ENCODE results near the gene TAC3.
"Not testable (repeated sequence)": the region's sequence is repeated elsewhere in the genome, so short reads cannot be mapped to it uniquely, and the experiment has no call there.

The TAC3 gene

GRCh38 chr12:57033431-57033830 lies 17.1 kb upstream of the TAC3 start:
- no peak for DNase-seq

- no peak for DNase-seq
Observed at GRCh38 chr12:57031789-57032188, 15.5 kb upstream of the TAC3 start.

GRCh38 chr12:57031138-57031725 lies 14.9 kb upstream of the TAC3 start:
- DNase-seq, result no peak

- no peak for DNase-seq
Observed at GRCh38 chr12:57029457-57029856, 13.1 kb upstream of the TAC3 start.

GRCh38 chr12:57027805-57028153 lies 11.4 kb upstream of the TAC3 start:
- DNase-seq, result no peak

- DNase-seq, result peak; percentile 67
Observed at GRCh38 chr12:57027011-57027804, 10.9 kb upstream of the TAC3 start.

- no peak for DNase-seq
Observed at GRCh38 chr12:57025196-57025595, 8.9 kb upstream of the TAC3 start.

- DNase-seq, result not testable (repeated sequence)
Observed at GRCh38 chr12:57022324-57022723, 6.0 kb upstream of the TAC3 start.

GRCh38 chr12:57019983-57020719 lies 3.8 kb upstream of the TAC3 start:
- DNase-seq, result no peak

- DNase-seq, result no peak
Observed at GRCh38 chr12:57018906-57019305, 2.6 kb upstream of the TAC3 start.

GRCh38 chr12:57018353-57018752 lies 2.0 kb upstream of the TAC3 start:
- DNase-seq, result not testable (repeated sequence)

GRCh38 chr12:57012600-57013465 lies 3.5 kb downstream of the TAC3 start:
- no peak for DNase-seq

GRCh38 chr12:57011438-57012424 lies 4.6 kb downstream of the TAC3 start:
- no peak for DNase-seq

GRCh38 chr12:57010627-57011247 lies 5.6 kb downstream of the TAC3 start:
- DNase-seq, result no peak

GRCh38 chr12:57009949-57010626 lies 6.2 kb downstream of the TAC3 start:
- DNase-seq, result no peak

GRCh38 chr12:57008178-57008577 lies 8.2 kb downstream of the TAC3 start:
- DNase-seq, result no peak

- no peak for DNase-seq
Observed at GRCh38 chr12:57006809-57007475, 9.4 kb downstream of the TAC3 start.

GRCh38 chr12:57005980-57006808 lies 10.1 kb downstream of the TAC3 start, which contains the start of gene ZBTB39:
ZBTB39 (minus strand) TSS chr12:57006546; CDS start chr12:57004917, 1,629 bp downstream.
- DNase-seq, result peak; percentile 86

- DNase-seq, result no peak
Observed at GRCh38 chr12:57004651-57005050, 11.7 kb downstream of the TAC3 start.
